A549 (cell line): ENCODE measurements around the gene RPAIN. TPM values are rescaled to one million over a fixed set of nuclear protein-coding genes. Genes with fewer than 3 reads are reported as not detected.

Source experiments
- ATAC-seq, 2 experiments: fragments of 200-7000 bp in 1 of 2; fragments of >200 bp in 1 of 2; cut with Nextera tagmentation in 1 of 2; cut with Tn5 transposase in 1 of 2; 3 replicates each; pipeline versions ENCODE4 v1.8.0 to v1.9.1; 2018 to 2020; ENCODE audit warnings: mild to moderate bottlenecking in 1 of 2, moderate library complexity in 1 of 2
- CTCF ChIA-PET: fragments of 300-600 bp; sonication (Branson Sonifier 250); formaldehyde crosslinking; extraction: SDS; loops from one replicate; lab custom pipeline; 2021; ENCODE audit warnings: antibody characterized with exemption, inconsistent platforms; lab: Yijun Ruan, JAX
- POLR2A ChIA-PET: fragments of 350-600 bp; formaldehyde crosslinking; extraction: SDS; loops from one replicate; lab custom pipeline; 2021; ENCODE audit warnings: antibody characterized with exemption, inconsistent platforms; lab: Yijun Ruan, JAX
- DNase-seq, 2 experiments: peaks; one replicate each; pipeline versions ENCODE4 v3.0.0 to v3.0.0-alpha.2; 2011 to 2016; ENCODE audit warnings: low read depth in 1 of 2, low spot score in 1 of 2
- FAIRE-seq: peaks from 2 replicates; lab custom pipeline; 2011; peaks lifted over from hg19 to GRCh38; lab: Jason Lieb, UNC
- H3K27ac ChIP-seq, 2 experiments: fragments of >200 bp; sonication (Bioruptor Twin); formaldehyde crosslinking; 3 replicates each; pipeline ENCODE4 v1.5.1; 2016 to 2017
- H3K4me1 ChIP-seq: fragments of >200 bp; sonication (Bioruptor Twin); formaldehyde crosslinking; 3 replicates; pipeline ENCODE4 v1.6.1; 2016
- H3K4me2 ChIP-seq: fragments of >200 bp; sonication (Bioruptor Twin); formaldehyde crosslinking; 3 replicates; pipeline ENCODE4 v1.6.1; 2016
- H3K4me3 ChIP-seq: fragments of >200 bp; sonication (Bioruptor Twin); formaldehyde crosslinking; 3 replicates; pipeline ENCODE4 v1.5.1; 2016
- H3K9me3 ChIP-seq: fragments of >200 bp; sonication (Bioruptor Twin); formaldehyde crosslinking; 3 replicates; pipeline ENCODE4 v1.6.1; 2016
- BHLHE40 ChIP-seq: IDR thresholded peaks from 2 replicates; pipeline ENCODE4 v1.6.1; 2012; ENCODE audit warnings: low read depth, low read length, inconsistent platforms
- CBX2 ChIP-seq: fragments of 200-600 bp; sonication (generic); IDR thresholded peaks from 2 replicates; pipeline ENCODE4 v1.6.1; 2016; ENCODE audit warnings: low read depth, mild to moderate bottlenecking, borderline replicate concordance
- CBX8 ChIP-seq: fragments of 200-600 bp; sonication (generic); IDR thresholded peaks from 2 replicates; pipeline ENCODE4 v1.6.1; 2016
- CHD4 ChIP-seq: fragments of 200-600 bp; sonication (generic); IDR thresholded peaks from 2 replicates; pipeline ENCODE4 v1.6.1; 2016; ENCODE audit warnings: antibody characterized with exemption, mild to moderate bottlenecking, borderline replicate concordance
- CTCF ChIP-seq: fragments of >200 bp; sonication (Bioruptor Twin); formaldehyde crosslinking; IDR thresholded peaks from 3 replicates; pipeline ENCODE4 v1.5.1; 2016
- EHF ChIP-seq: fragments of 250-450 bp; sonication (Bioruptor Pico); IDR thresholded peaks from 2 replicates; pipeline ENCODE4 v1.5.0; 2020; ENCODE audit warnings: mild to moderate bottlenecking
- EHMT2 ChIP-seq: fragments of 200-600 bp; sonication (generic); IDR thresholded peaks from 2 replicates; pipeline ENCODE4 v1.6.1; 2016; ENCODE audit warnings: antibody characterized with exemption, low read depth, mild to moderate bottlenecking, moderate library complexity
- EP300 ChIP-seq, 2 experiments: fragments of >200 bp; sonication (Bioruptor Twin); formaldehyde crosslinking; IDR thresholded peaks; 2 replicates in 1 of 2; 3 replicates in 1 of 2; pipeline ENCODE4 v1.6.1; 2016 to 2017
- FOSL2 ChIP-seq, 2 experiments: fragments of 450-650 bp in 1 of 2; fragments of >200 bp in 1 of 2; sonication (Bioruptor Twin) in 1 of 2; formaldehyde crosslinking; IDR thresholded peaks; 2 replicates each; pipeline versions ENCODE4 v1.5.0 to v1.6.1; 2016 to 2020; ENCODE audit warnings: mild to moderate bottlenecking in 1 of 2, moderate library complexity in 1 of 2
- FOXS1 ChIP-seq: fragments of 250-450 bp; sonication (Bioruptor Pico); IDR thresholded peaks from 2 replicates; pipeline ENCODE4 v1.5.0; 2020; ENCODE audit warnings: mild to moderate bottlenecking, moderate library complexity
- HDAC2 ChIP-seq: fragments of 200-600 bp; sonication (generic); IDR thresholded peaks from 2 replicates; pipeline ENCODE4 v1.6.1; 2016
- HEYL ChIP-seq: fragments of 250-450 bp; sonication (Bioruptor Pico); IDR thresholded peaks from 2 replicates; pipeline ENCODE4 v1.8.0; 2021; ENCODE audit warnings: mild to moderate bottlenecking, moderate library complexity
- JUN ChIP-seq, 2 experiments: fragments of >200 bp; sonication (Bioruptor Twin); formaldehyde crosslinking; IDR thresholded peaks; 2 replicates in 1 of 2; 3 replicates in 1 of 2; pipeline ENCODE4 v1.6.1; 2016 to 2017
- JUNB ChIP-seq: fragments of >200 bp; sonication (Bioruptor Twin); formaldehyde crosslinking; IDR thresholded peaks from 2 replicates; pipeline ENCODE4 v1.6.1; 2016
- MAFK ChIP-seq: fragments of 450-650 bp; IDR thresholded peaks from 2 replicates; pipeline ENCODE4 v1.6.1; 2014; ENCODE audit not compliant: partially characterized antibody
- MAZ ChIP-seq: fragments of 150-350 bp; IDR thresholded peaks from 2 replicates; pipeline ENCODE4 v1.6.1; 2014; ENCODE audit warnings: antibody characterized with exemption, low read depth, low read length, borderline replicate concordance
- NFE2L2 ChIP-seq: fragments of 150-350 bp; conservative IDR thresholded peaks from 2 replicates; pipeline ENCODE4 v1.6.1; 2014; ENCODE audit warnings: low read length
- NPAS2 ChIP-seq: fragments of 250-450 bp; sonication (Bioruptor Pico); IDR thresholded peaks from 2 replicates; pipeline ENCODE4 v1.8.0; 2022; ENCODE audit warnings: mild to moderate bottlenecking, moderate library complexity, borderline replicate concordance
- POLR2AphosphoS2 ChIP-seq: conservative IDR thresholded peaks from 2 replicates; pipeline ENCODE4 v1.6.1; 2012; ENCODE audit warnings: low read length, improper control_type of control experiment, inconsistent platforms
- RAD21 ChIP-seq, 2 experiments: fragments of >200 bp in 1 of 2; sonication (Bioruptor Twin) in 1 of 2; formaldehyde crosslinking in 1 of 2; IDR thresholded peaks in 1 of 2; conservative IDR thresholded peaks in 1 of 2; 2 replicates in 1 of 2; 3 replicates in 1 of 2; pipeline ENCODE4 v1.6.1; 2012 to 2018; ENCODE audit warnings: inconsistent platforms in 1 of 2
- RCOR1 ChIP-seq: fragments of 150-350 bp; IDR thresholded peaks from 2 replicates; pipeline ENCODE4 v1.6.1; 2014; ENCODE audit warnings: antibody characterized with exemption, low read length, low read depth
- REST ChIP-seq: fragments of 200-600 bp; sonication (generic); IDR thresholded peaks from 2 replicates; pipeline ENCODE4 v1.6.1; 2016; ENCODE audit warnings: antibody characterized with exemption, mild to moderate bottlenecking, moderate library complexity
- SMC3 ChIP-seq: fragments of >200 bp; sonication (Bioruptor Twin); formaldehyde crosslinking; IDR thresholded peaks from 3 replicates; pipeline ENCODE4 v1.6.1; 2018; ENCODE audit warnings: inconsistent platforms
- TFCP2L1 ChIP-seq: fragments of 250-450 bp; sonication (Bioruptor Pico); IDR thresholded peaks from 2 replicates; pipeline ENCODE4 v1.5.0; 2021; ENCODE audit warnings: mild to moderate bottlenecking
- TP53 ChIP-seq: fragments of 250-450 bp; sonication (Bioruptor Pico); IDR thresholded peaks from 2 replicates; pipeline ENCODE4 v1.5.0; 2021; ENCODE audit warnings: mild to moderate bottlenecking, moderate library complexity
- ZFP36 ChIP-seq: fragments of 450-650 bp; IDR thresholded peaks from 2 replicates; pipeline ENCODE4 v1.6.1; 2014; ENCODE audit warnings: borderline replicate concordance; ENCODE audit not compliant: partially characterized antibody
- WGBS: methylation state at CpG from one replicate; pipeline ENCODE4 v1.1.6; 2017; ENCODE audit errors: missing lambda C conversion rate; 5-methylcytosine and 5-hydroxymethylcytosine counted together
- polyA plus RNA-seq, 4 experiments: library from polyadenylated mRNA; depleted of rRNA in 3 of 4; stranded (reverse); fragments of >200 nt; fragmentation: RNase III in 1 of 4; extraction: RNeasy Plus Mini Kit Qiagen cat#74134 plus additional on column Dnase treatment in 1 of 4; gene quantifications; 2 replicates in 3 of 4; 3 replicates in 1 of 4; pipeline ENCODE4 v1.2.3, GENCODE V29; 2011 to 2017
- TF ChIP-seq, protein P1 (sequence below): fragments of 150-350 bp; IDR thresholded peaks from 2 replicates; pipeline ENCODE4 v1.6.1; 2014; ENCODE audit warnings: low read depth, mild to moderate bottlenecking, low read length
- TF ChIP-seq, protein P2 (sequence below): fragments of 250-450 bp; sonication (Bioruptor Pico); IDR thresholded peaks from 2 replicates; pipeline ENCODE4 v1.5.0; 2021; ENCODE audit warnings: mild to moderate bottlenecking, moderate library complexity, borderline replicate concordance
- TF ChIP-seq, protein P3 (sequence below): fragments of >200 bp; sonication (Bioruptor Twin); formaldehyde crosslinking; IDR thresholded peaks from 2 replicates; pipeline ENCODE4 v1.6.1; 2016

RPAIN gene
- polyA plus RNA-seq, 2 of the 4 experiments (the other 2 are of a cell fraction): 67.6 to 71.9 TPM

GRCh38 chr17:5438716-5439445 lies 18.9 kb downstream of the RPAIN start, which contains the start of gene C1QBP (continued):
- TF ChIP-seq MAZ (no peak), REST (no peak), JUNB (no peak), ZFP36 (no peak), BHLHE40 (no peak), CBX8 (no peak), POLR2AphosphoS2 (no peak), HEYL (no peak), JUN (IDR thresholded peaks at IDR 0.05) (peak; percentile 88 to 98), MAFK (no peak), NPAS2 (CRISPR knock-in tag) (no peak; the same call in 1 of the 2 replicates), EHMT2 (no peak), CHD4 (no peak), CBX2 (no peak), SMC3 (peak; percentile 89), TP53 (CRISPR knock-in tag) (0 out of 2 replicates have a peak, but pooled peaks have one; percentile 22), HDAC2 (peak; percentile 21; the same call in 1 of the 2 replicates), NFE2L2 (no peak)
- TF ChIP-seq, protein P1, sequence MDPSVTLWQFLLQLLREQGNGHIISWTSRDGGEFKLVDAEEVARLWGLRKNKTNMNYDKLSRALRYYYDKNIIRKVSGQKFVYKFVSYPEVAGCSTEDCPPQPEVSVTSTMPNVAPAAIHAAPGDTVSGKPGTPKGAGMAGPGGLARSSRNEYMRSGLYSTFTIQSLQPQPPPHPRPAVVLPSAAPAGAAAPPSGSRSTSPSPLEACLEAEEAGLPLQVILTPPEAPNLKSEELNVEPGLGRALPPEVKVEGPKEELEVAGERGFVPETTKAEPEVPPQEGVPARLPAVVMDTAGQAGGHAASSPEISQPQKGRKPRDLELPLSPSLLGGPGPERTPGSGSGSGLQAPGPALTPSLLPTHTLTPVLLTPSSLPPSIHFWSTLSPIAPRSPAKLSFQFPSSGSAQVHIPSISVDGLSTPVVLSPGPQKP: 0 out of 2 replicates have a peak, but pooled peaks have one; percentile 21
- TF ChIP-seq, protein P2, sequence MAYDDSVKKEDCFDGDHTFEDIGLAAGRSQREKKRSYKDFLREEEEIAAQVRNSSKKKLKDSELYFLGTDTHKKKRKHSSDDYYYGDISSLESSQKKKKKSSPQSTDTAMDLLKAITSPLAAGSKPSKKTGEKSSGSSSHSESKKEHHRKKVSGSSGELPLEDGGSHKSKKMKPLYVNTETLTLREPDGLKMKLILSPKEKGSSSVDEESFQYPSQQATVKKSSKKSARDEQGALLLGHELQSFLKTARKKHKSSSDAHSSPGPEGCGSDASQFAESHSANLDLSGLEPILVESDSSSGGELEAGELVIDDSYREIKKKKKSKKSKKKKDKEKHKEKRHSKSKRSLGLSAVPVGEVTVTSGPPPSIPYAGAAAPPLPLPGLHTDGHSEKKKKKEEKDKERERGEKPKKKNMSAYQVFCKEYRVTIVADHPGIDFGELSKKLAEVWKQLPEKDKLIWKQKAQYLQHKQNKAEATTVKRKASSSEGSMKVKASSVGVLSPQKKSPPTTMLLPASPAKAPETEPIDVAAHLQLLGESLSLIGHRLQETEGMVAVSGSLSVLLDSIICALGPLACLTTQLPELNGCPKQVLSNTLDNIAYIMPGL (CRISPR knock-in tag): peak; percentile 81; the same call in 1 of the 2 replicates
- TF ChIP-seq, protein P3, sequence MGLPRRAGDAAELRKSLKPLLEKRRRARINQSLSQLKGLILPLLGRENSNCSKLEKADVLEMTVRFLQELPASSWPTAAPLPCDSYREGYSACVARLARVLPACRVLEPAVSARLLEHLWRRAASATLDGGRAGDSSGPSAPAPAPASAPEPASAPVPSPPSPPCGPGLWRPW: no peak

GRCh38 chr17:5439446-5439764 lies 19.4 kb downstream of the RPAIN start:
- Histone ChIP-seq H3K4me2 (peak overlapping the region; percentile 79), H3K27ac (peak overlapping the region; percentile 92 to 97; a peak in 5 of 6 replicates), H3K9me3 (no peaks in the 10 kb centered on the region), H3K4me1 (peaks cover 29% of the 10 kb centered on the region), H3K4me3 (peak overlapping the region; percentile 77)
- FAIRE-seq: no peak
- peak in 1 of 2 experiments; percentile 17; a peak in 3 of 6 replicates for ATAC-seq
- CTCF ChIA-PET: interaction anchor here (0.5 to 10.9 kb wide), 63 partner anchors 11 to 1303 kb away, joined by 3 to 178 read pairs (median 4); partner anchors contain the start of genes AIPL1, DERL2, DHX33 and MIS12
- TF ChIP-seq TFCP2L1 (CRISPR knock-in tag): no peak
- TF ChIP-seq EHMT2: no peak
- TF ChIP-seq FOSL2 (IDR thresholded peaks at IDR 0.05): no peak
- TF ChIP-seq FOSL2 (CRISPR knock-in tag; IDR thresholded peaks at IDR 0.05): no peak
- 0 out of 5 replicates have a peak, but pooled peaks of 1 of the 2 experiments have one; percentile 3 for TF ChIP-seq RAD21 (conservative IDR thresholded peaks at IDR 0.05 in 1 of 2, IDR thresholded peaks at IDR 0.05 in 1 of 2)
- TF ChIP-seq EHF (CRISPR knock-in tag): no peak
- TF ChIP-seq RCOR1: no peak
- no peak for TF ChIP-seq FOXS1 (CRISPR knock-in tag)
- peak; percentile 34; the same call in 1 of the 3 replicates for TF ChIP-seq CTCF
- no peak for TF ChIP-seq EP300 (IDR thresholded peaks at IDR 0.05)
- DNase-seq: no peak
- POLR2A ChIA-PET: interaction anchor here (0.6 to 1.4 kb wide), 12 partner anchors 10 to 336 kb away, joined by 3 to 17 read pairs (median 5); partner anchors contain the start of genes DERL2, DHX33, MIS12 and NUP88
- 35% methylated on average over 1 of the region's 1 CpG for WGBS
